HG02840 (cell line): Measurements from ENCODE around the gene U2AF1.
"Not testable (repeated sequence)": the region's sequence is repeated elsewhere in the genome, so short reads cannot be mapped to it uniquely, and the experiment has no call there.

Experiments
- ATAC-seq: cut with Tn5 transposase; IDR thresholded peaks from one replicate; pipeline ENCODE4 v1.9.1; 2021; ENCODE audit warnings: mild to moderate bottlenecking, moderate library complexity, moderate number of reproducible peaks; ENCODE audit not compliant: unreplicated experiment, low FRiP score

U2AF1 gene

GRCh38 chr21:43082587-43083300, 24.6 kb downstream of the U2AF1 start:
- not testable (repeated sequence) for ATAC-seq

GRCh38 chr21:43076643-43077042, 30.7 kb downstream of the U2AF1 start:
- ATAC-seq, result not testable (repeated sequence)

- ATAC-seq, result not testable (repeated sequence)
These were observed 31.2 kb downstream of the U2AF1 start for GRCh38 chr21:43076023-43076637.

GRCh38 chr21:43075170-43076022, 32.0 kb downstream of the U2AF1 start, which contains the start of gene CBS:
CBS (minus strand) TSS chr21:43075835; CDS start chr21:43072193, 3,642 bp downstream.
- ATAC-seq, result not testable (repeated sequence)

- ATAC-seq, result not testable (repeated sequence)
These were observed 32.8 kb downstream of the U2AF1 start for GRCh38 chr21:43074401-43075169.

GRCh38 chr21:43072742-43073141, 34.6 kb downstream of the U2AF1 start:
- ATAC-seq, result not testable (repeated sequence)

GRCh38 chr21:43069682-43070081, 37.7 kb downstream of the U2AF1 start:
- not testable (repeated sequence) for ATAC-seq

GRCh38 chr21:43068065-43068464, 39.3 kb downstream of the U2AF1 start:
- ATAC-seq, result not testable (repeated sequence)

- ATAC-seq, result not testable (repeated sequence)
These were observed 40.7 kb downstream of the U2AF1 start for GRCh38 chr21:43066690-43067089.

- not testable (repeated sequence) for ATAC-seq
These were observed 41.4 kb downstream of the U2AF1 start for GRCh38 chr21:43065991-43066390.

- ATAC-seq, result not testable (repeated sequence)
These were observed 43.0 kb downstream of the U2AF1 start for GRCh38 chr21:43064265-43064917.

GRCh38 chr21:43062955-43063664, 44.3 kb downstream of the U2AF1 start:
- not testable (repeated sequence) for ATAC-seq

GRCh38 chr21:43053112-43053511, 54.3 kb downstream of the U2AF1 start:
- not testable (repeated sequence) for ATAC-seq

- ATAC-seq, result not testable (repeated sequence)
These were observed 61.2 kb downstream of the U2AF1 start for GRCh38 chr21:43045876-43046821.

GRCh38 chr21:43045165-43045875, 62.0 kb downstream of the U2AF1 start:
- ATAC-seq, result not testable (repeated sequence)

GRCh38 chr21:43044547-43044946, 62.8 kb downstream of the U2AF1 start:
- not testable (repeated sequence) for ATAC-seq

GRCh38 chr21:43043291-43043690, 64.1 kb downstream of the U2AF1 start:
- ATAC-seq, result not testable (repeated sequence)
